CD14-positive monocyte (primary cell): ENCODE data around the gene HMX3. TPM values are rescaled to one million over a fixed set of nuclear protein-coding genes. Genes with fewer than 3 reads are reported as not detected.

Source experiments
- DNase-seq, 3 donors: peaks; one replicate each; pipeline ENCODE4 v3.0.0-alpha.2; 2011 to 2022
- H2AFZ ChIP-seq: 2 replicates; pipeline ENCODE4 v1.6.0; 2012; ENCODE audit warnings: mild to moderate bottlenecking, low read depth, low read length, inconsistent platforms; ENCODE audit not compliant: insufficient read depth, poor library complexity, severe bottlenecking
- H3K27ac ChIP-seq, 2 donors: 1 replicate in 1 of 2; 2 replicates in 1 of 2; pipeline ENCODE4 v1.5.1; 2012 to 2013; ENCODE audit warnings: low read length in 2 of 2, control low read depth in 1 of 2, inconsistent platforms in 1 of 2, low read depth in 1 of 2, mild to moderate bottlenecking in 1 of 2
- H3K27me3 ChIP-seq, 2 donors: one replicate each; pipeline versions ENCODE4 v1.6.0 to v1.6.1; 2011 to 2013; ENCODE audit warnings: low read length in 2 of 2; ENCODE audit not compliant: control insufficient read depth in 2 of 2, insufficient read depth in 2 of 2
- H3K36me3 ChIP-seq, 2 donors: replicated peaks in 1 of 2; 1 replicate in 1 of 2; 2 replicates in 1 of 2; pipeline versions ENCODE4 v1.5.1 to v1.6.1; 2012 to 2013; ENCODE audit warnings: low read length in 2 of 2, control low read depth in 1 of 2, inconsistent platforms in 1 of 2, mild to moderate bottlenecking in 1 of 2; ENCODE audit not compliant: insufficient read depth in 2 of 2, control insufficient read depth in 1 of 2
- H3K4me1 ChIP-seq, 2 donors: 1 replicate in 1 of 2; 2 replicates in 1 of 2; pipeline versions ENCODE4 v1.5.1 to v1.6.1; 2012 to 2013; ENCODE audit warnings: low read length in 2 of 2, control low read depth in 1 of 2, inconsistent platforms in 1 of 2, mild to moderate bottlenecking in 1 of 2, moderate library complexity in 1 of 2; ENCODE audit not compliant: insufficient read depth in 2 of 2, control insufficient read depth in 1 of 2
- H3K4me2 ChIP-seq: replicated peaks from 2 replicates; pipeline ENCODE3; 2012; ENCODE audit warnings: low read length, moderate library complexity, mild to moderate bottlenecking; ENCODE audit not compliant: poor library complexity, severe bottlenecking; ENCODE audit errors: extremely low read depth
- H3K4me3 ChIP-seq, 3 experiments: fragments of 200-600 bp in 1 of 3; sonication (generic) in 1 of 3; replicated peaks in 1 of 3; 1 replicate in 2 of 3; 2 replicates in 1 of 3; pipeline ENCODE4 v1.5.1; 2011 to 2013; ENCODE audit warnings: low read length in 3 of 3, mild to moderate bottlenecking in 3 of 3, control low read depth in 2 of 3, low read depth in 2 of 3, inconsistent platforms in 1 of 3, moderate library complexity in 1 of 3
- H3K79me2 ChIP-seq: 2 replicates; pipeline ENCODE4 v1.6.0; 2012; ENCODE audit warnings: mild to moderate bottlenecking, control low read depth, inconsistent platforms, low read length, moderate library complexity; ENCODE audit not compliant: insufficient read depth
- H3K9ac ChIP-seq: 2 replicates; pipeline ENCODE4 v1.6.0; 2017; ENCODE audit warnings: low read length, mild to moderate bottlenecking; ENCODE audit not compliant: insufficient read depth, poor library complexity, severe bottlenecking
- H3K9me3 ChIP-seq, 2 donors: replicated peaks in 1 of 2; 1 replicate in 1 of 2; 2 replicates in 1 of 2; pipeline versions ENCODE4 v1.5.1 to v1.6.1; 2012 to 2013; ENCODE audit warnings: low read length in 2 of 2, control low read depth in 1 of 2; ENCODE audit not compliant: control insufficient read depth in 1 of 2, insufficient read depth in 1 of 2
- H4K20me1 ChIP-seq: 2 replicates; pipeline ENCODE4 v1.6.0; 2012; ENCODE audit warnings: mild to moderate bottlenecking, low read length, control low read depth, moderate library complexity; ENCODE audit not compliant: insufficient read depth
- H3K27ac Mint-ChIP-seq, 7 donors: one replicate each; pipeline ENCODE4 v1.8.0; 2020; ENCODE audit warnings: mild to moderate bottlenecking in 7 of 7, mixed read lengths in 7 of 7, moderate library complexity in 6 of 7, inconsistent platforms in 2 of 7
- H3K27me3 Mint-ChIP-seq, 3 donors: one replicate each; pipeline ENCODE4 v1.8.0; 2021 to 2022; ENCODE audit warnings: low read depth in 3 of 3, mild to moderate bottlenecking in 3 of 3, mixed read lengths in 3 of 3, moderate library complexity in 3 of 3, inconsistent platforms in 1 of 3
- H3K36me3 Mint-ChIP-seq, 2 donors: one replicate each; pipeline ENCODE4 v1.8.0; 2020; ENCODE audit warnings: mixed read lengths in 2 of 2, inconsistent platforms in 1 of 2, mild to moderate bottlenecking in 1 of 2
- H3K4me1 Mint-ChIP-seq: one replicate; pipeline ENCODE4 v1.8.0; 2020; ENCODE audit warnings: mild to moderate bottlenecking, mixed read lengths
- H3K4me3 Mint-ChIP-seq, 2 donors: one replicate each; pipeline ENCODE4 v1.8.0; 2020; ENCODE audit warnings: mild to moderate bottlenecking in 2 of 2, mixed read lengths in 2 of 2, moderate library complexity in 1 of 2
- H3K9me3 Mint-ChIP-seq, 7 donors: one replicate each; pipeline ENCODE4 v1.8.0; 2020 to 2022; ENCODE audit warnings: mixed read lengths in 7 of 7, mild to moderate bottlenecking in 6 of 7, moderate library complexity in 6 of 7, inconsistent platforms in 2 of 7
- CTCF ChIP-seq: fragments of 200-600 bp; IDR thresholded peaks from one replicate; pipeline ENCODE4 v1.8.0; 2022; ENCODE audit warnings: antibody characterized with exemption, mild to moderate bottlenecking
- WGBS: methylation state at CpG from one replicate; pipeline ENCODE4 v1.1.5; 2013; ENCODE audit warnings: missing lambda C conversion rate; ENCODE audit not compliant: insufficient coverage; 5-methylcytosine and 5-hydroxymethylcytosine counted together
- intact Hi-C, 2 donors: fragments of 100-400 bp; cut with micrococcal nuclease; formaldehyde crosslinking; loops; one replicate each; pipeline versions ENCODE4 v1.15.0 to v1.15.1; 2023
- polyA plus RNA-seq, 3 donors: library from polyadenylated mRNA; depleted of rRNA in 1 of 3; unstranded in 2 of 3; stranded (reverse) in 1 of 3; fragments of 300-500 nt in 2 of 3; fragments of >200 nt in 1 of 3; fragmentation: Illumina TruSeq in 2 of 3; gene quantifications; 1 replicate in 2 of 3; 2 replicates in 1 of 3; pipeline ENCODE4 v1.2.3, GENCODE V29; 2012 to 2021

The HMX3 gene
- polyA plus RNA-seq, 3 donors, result not detected

- peaks cover 0 to 27% (median 19%) of the 10 kb centered on the region in 7 donors for H3K9me3 Mint-ChIP-seq
- peaks cover 0 to 67% of the 10 kb centered on the region in 2 donors for H3K9me3 ChIP-seq
- no peak overlapping the region for H3K9ac ChIP-seq
- H3K4me3 Mint-ChIP-seq, result peak overlapping the region in 1 of 2 donors; percentile 88
- DNase-seq, result no peak
- WGBS, result 6% methylated on average over 10 of the region's 14 CpGs
- H2AFZ ChIP-seq, result no peak overlapping the region
- H3K27ac ChIP-seq, result no peak overlapping the region
- intact Hi-C loops, result no loop called here
- no peaks in the 10 kb centered on the region for H3K36me3 ChIP-seq
- H3K4me2 ChIP-seq, result no peak overlapping the region
- peaks cover 39% of the 10 kb centered on the region for H3K4me1 Mint-ChIP-seq
- no peaks in the 10 kb centered on the region for H4K20me1 ChIP-seq
- H3K27ac Mint-ChIP-seq, result no peak overlapping the region
- no peak for TF ChIP-seq CTCF
- H3K79me2 ChIP-seq, result no peaks in the 10 kb centered on the region
- H3K27me3 ChIP-seq, result peaks cover 91 to 100% of the 10 kb centered on the region in 2 donors
- peaks cover 93 to 99% (median 96%) of the 10 kb centered on the region in 3 donors for H3K27me3 Mint-ChIP-seq
- H3K4me1 ChIP-seq, result peaks cover 23 to 27% of the 10 kb centered on the region in 2 donors
- peaks cover 3 to 16% of the 10 kb centered on the region in 2 donors for H3K36me3 Mint-ChIP-seq
- H3K4me3 ChIP-seq, result no peak overlapping the region
Measured at GRCh38 chr10:123145542-123146012, 9.8 kb downstream of the HMX3 start.

- no peak for DNase-seq
- Histone ChIP-seq H3K79me2 (no peaks in the 10 kb centered on the region), H3K4me3 (no peak overlapping the region), H3K27me3 (peaks cover 90 to 100% of the 10 kb centered on the region in 2 donors), H3K9ac (no peak overlapping the region), H3K4me1 (peaks cover 30 to 34% of the 10 kb centered on the region in 2 donors), H3K27ac (no peak overlapping the region), H4K20me1 (no peaks in the 10 kb centered on the region), H2AFZ (no peak overlapping the region), H3K36me3 (no peaks in the 10 kb centered on the region), H3K4me2 (no peak overlapping the region), H3K9me3 (peaks cover 3 to 69% of the 10 kb centered on the region in 2 donors)
- WGBS, result under 1% methylated on average over 46 of the region's 59 CpGs
- Mint-ChIP-seq H3K9me3 (peaks cover 0 to 27% (median 18%) of the 10 kb centered on the region in 7 donors), H3K36me3 (peaks cover 3 to 16% of the 10 kb centered on the region in 2 donors), H3K4me3 (peak overlapping the region in 1 of 2 donors; percentile 88), H3K27ac (no peak overlapping the region), H3K4me1 (peaks cover 46% of the 10 kb centered on the region), H3K27me3 (peaks cover 91 to 99% (median 96%) of the 10 kb centered on the region in 3 donors)
- no peak for TF ChIP-seq CTCF
- intact Hi-C loops, result no loop called here
Measured at GRCh38 chr10:123146013-123146893, 10.5 kb downstream of the HMX3 start.
